Measurements from ENCODE around the gene UROC1.

UROC1 gene

DNA sequence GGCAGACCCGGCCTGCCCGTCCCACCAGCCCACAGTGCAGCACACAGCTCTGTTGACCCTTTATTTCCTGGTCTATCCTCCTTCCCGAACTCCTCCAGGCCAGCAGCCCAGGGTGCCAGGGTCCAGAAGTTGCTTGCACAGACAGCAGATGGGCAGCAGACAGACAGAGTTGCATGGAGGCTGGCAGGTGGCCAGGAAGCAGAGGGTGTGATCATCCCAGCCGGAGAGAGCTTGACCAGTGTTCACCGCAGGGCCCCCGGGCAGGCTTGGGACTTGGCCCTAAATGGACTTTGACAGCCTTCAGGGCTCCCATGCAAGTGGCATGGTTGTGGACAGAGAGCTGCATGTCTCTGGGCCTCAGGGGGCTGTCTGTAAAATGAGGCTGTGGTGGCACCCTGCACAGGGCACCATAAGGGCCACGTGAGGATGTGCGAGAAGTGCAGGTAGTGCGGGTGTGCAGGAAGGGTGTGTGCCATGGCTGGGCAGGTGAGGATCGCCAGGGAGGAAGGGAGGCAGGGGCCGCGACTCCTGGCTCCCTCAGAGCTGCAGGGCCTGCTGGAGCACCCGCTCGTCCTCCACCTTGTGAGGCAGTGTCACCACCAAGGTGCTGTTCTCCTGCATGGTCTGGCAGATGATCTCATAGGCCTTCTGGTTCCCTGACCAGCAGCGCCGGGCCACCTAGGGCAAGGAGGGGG lies 35.6 kb downstream of the UROC1 start:
- no peak for DNase-seq (ENCODE audit: low read depth in 2 of 3, low spot score in 2 of 3)

DNA sequence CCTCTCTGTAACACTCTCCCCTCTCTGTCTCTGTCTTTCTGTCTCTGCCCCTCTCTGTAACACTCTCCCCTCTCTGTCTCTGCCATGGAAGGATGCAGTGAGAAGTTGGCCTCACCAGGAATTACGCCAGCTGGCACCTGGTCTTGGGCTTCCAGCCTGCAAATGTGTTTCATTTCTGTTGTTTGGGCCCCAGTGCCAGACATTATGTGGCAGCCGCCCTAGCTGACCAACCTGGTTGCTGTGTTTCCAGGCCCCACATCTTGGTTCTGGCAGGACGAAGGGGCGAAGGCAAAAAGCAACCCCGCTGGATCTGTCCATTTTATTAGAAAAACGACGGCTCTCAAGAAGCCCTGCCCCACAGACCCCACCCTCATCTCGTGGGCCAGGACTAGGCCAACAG lies 36.7 kb downstream of the UROC1 start:
- DNase-seq (ENCODE audit: low read depth in 2 of 3, low spot score in 2 of 3), result no peak

DNA sequence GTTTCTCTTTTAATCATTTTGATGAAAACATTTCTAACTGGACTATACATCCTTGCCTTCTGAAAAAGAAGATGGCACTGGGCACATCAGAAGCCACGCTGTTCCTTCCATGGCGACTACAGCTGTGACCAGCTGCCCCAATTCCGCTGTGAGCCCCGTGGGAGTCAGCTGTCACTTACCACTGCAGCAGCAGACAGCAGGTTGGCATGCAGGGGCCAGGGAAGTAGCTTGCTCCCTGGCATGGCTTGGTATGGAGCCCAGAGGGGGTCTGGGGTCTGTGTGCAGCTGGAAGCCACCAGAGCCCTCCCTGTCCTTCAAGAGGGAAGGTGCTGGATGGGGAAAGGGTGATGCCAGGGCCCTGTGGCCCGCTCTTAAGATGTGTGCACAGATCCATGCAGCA lies 37.4 kb downstream of the UROC1 start:
- DNase-seq (ENCODE audit: low read depth in 2 of 3, low spot score in 2 of 3), result no peak

DNA sequence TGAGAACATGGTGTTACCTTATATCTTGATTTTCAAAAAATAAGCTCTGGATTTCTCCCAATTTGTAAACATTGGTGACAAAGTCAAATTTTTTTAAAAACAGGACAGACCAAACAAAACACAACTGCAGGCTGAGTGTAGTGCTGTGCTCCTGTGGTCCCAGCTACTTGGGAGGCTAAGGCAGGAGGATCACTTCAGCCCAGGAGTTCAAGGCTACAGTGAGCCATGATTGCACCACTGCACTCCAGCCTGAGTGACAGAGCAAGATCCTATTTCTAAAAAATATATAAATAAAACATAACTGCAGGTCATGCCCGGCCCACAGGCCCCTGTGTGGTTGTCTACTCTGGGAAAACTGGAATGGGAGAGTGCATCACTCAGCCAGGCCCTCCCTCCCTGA lies 37.9 kb downstream of the UROC1 start:
- no peak for DNase-seq (ENCODE audit: low read depth in 2 of 3, low spot score in 2 of 3)

DNA sequence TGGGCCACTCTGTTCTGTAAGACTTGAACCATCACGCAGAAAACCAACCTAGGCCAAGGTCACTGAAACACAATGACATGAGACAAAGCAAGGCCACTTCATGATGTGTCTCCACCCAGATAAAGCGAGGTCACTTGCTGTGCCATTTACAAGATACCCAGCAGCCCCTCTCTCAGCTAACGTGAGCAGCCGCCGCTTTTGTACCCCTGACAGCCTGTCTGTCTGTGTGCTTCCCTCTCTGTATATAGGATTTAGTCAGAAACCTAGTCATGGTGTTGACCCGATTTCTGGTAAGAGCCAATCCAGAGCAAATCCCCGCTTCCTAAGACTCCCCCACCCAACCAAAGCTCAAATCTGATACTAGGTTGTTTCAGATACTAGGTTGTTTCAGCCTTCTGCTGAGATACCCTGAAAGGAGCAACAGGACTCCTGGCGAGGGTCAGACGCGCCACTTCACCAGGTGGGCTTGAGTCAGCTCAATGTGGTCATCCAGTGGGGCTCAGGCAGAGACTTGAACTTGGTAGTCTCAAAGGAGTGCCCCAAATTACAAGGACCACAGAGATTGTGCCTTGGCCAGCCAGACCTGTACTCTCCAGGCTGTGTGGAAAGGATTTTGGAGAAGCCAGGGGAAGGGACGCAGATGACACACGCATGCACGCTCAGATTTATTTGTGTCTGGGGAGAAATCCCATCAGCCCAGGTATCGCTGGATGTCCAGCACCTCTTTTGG lies 38.8 kb downstream of the UROC1 start:
- no peak for DNase-seq (ENCODE audit: low read depth in 2 of 3, low spot score in 2 of 3)

DNA sequence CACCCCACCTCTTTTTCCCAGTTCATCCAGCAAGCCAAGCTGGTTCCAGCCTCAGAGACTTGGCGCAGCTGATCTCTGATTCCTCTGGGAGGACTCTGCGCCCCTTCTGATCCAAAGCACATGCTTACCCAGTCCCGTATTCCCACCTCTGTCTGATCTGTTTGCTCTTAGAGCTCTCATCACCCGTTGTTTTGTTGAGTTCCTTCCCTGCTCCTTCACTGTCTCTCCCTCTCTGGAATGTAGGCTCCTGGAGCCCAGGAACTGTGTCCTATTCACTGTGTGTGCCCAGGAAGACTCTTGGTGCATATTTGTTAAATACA lies 40.6 kb downstream of the UROC1 start:
- DNase-seq (ENCODE audit: low read depth in 2 of 3, low spot score in 2 of 3), result no peak

DNA sequence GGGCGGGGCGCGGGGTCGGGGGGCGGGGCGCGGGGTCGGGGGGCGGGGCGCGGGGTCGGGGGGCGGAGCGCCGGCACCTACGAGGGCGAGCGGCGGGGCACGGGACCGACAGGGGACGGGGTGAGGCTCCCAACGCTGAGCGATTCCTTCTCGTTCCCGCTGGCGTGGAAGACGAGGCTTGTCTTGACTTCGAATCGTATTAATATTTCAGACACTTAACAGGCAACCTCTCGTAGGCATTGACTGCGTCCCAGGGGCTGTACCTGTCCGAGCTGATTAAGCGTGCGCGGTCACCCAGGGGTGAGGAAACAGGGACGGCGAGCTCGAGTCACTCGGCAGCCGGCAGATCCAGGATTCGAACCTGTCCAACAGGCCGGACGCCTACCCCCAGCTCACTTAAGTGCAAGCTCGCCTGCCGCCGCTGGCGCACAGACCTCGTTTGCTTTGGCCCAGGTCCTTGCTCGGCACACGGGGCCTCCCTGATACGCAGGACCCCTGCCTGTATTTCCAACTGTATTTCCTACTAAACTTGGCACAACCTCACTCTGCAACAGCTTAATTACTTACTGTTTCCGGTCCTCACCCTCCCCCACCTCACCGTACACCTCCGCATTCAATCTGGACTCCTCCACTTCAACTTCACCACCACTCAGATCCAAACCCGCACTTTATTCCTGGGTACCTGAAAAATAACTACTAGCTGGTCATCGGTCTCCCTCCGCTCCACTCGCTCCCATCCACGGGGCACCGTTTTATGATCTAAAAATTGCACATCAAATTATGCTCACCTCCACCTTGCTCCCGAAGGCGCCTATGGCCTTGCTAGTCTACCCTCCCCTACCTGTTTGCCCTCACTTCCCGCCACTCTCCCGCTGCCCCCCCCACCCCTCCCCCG lies 41.2 kb downstream of the UROC1 start:
- DNase-seq (ENCODE audit: low read depth in 2 of 3, low spot score in 2 of 3), result peak in 1 of 3 experiments; percentile 44

DNA sequence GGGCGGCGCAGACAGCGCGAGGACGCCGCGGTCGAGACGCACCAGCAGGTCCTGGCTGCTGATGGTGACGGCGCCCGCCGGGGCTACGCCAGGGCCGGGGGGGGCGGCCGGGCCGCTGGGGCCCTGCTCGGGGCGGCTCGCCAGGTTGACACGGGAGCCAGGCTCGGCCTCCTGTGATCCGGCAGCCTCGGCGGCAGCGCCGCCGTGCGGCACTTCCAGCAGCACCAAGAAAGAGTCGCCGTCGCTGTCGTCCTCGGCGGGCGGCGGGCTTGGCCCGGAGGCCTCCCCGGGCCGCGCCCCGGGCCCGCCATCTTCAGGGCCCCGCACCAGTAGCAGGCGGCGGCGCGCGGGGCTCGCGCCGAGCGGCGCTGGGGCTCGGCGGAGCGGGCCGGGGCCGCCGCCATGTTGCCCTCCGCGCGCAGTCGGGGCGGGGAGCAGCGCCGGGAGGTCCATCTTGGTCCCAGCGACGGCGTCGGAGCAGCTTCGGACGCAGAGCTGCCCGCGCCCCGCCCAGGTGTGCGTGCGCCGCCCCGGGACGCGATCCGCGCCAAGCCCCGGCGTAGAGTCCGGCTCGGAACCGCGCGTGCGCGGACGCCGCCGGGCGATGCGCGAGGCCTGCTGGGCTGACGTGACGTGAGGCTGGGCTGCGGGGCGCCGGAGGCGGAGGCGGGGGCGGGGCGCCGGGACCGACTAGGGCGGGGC lies 42.0 kb downstream of the UROC1 start, which contains the start of gene ZXDC:
ZXDC (minus strand) TSS at position 479 of the 702 bp plus-strand sequence; CDS start at position 453, 26 bp downstream.
- peak; percentile 64 to 89 (median 80) for DNase-seq (ENCODE audit: low read depth in 2 of 3, low spot score in 2 of 3)

DNA sequence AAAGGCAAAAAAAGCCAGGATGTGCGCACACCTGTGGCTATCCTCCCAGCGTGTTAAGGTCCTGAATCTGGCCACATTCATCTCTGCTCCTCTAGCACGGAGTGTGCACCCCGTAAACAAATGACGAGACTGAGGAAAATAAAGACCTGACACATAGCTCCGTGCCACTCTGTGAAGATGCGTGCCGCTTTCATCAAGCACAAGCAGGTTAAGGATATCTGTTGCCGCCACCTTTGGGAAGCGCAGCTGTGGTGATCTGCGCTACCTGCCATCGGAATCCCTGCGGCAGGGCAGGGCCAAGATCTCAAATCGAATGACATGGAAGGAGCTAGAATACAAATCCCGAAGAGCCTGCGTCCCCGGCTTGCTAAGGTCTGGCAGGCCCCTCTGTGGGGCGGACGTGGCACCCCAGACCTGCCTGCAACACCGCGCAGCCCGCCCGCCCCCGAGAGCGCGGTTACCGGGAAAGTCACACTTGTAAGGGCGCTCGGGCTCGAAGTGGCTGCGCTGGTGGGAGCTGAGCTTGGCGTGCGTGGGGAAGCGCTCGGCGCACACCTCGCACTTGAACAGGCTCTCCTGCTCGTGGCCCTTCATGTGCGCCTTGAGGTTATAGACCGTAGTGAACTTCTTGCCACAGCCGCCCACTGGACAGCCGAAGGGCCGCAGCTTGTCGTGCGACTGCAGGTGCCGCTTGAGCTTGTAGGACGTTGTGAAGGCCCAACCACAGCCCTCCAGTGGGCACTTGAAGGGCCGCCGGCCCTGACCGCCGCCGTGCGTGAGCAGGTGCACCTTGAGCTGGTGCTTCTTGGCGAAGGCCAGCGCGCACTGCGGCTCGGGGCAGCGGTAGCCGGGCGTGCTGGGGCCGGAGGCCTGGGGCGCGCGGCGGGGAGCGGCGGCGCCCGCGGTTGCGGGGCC lies 42.8 kb downstream of the UROC1 start:
- peak in 2 of 3 experiments; percentile 11 to 15 for DNase-seq (ENCODE audit: low read depth in 2 of 3, low spot score in 2 of 3)

DNA sequence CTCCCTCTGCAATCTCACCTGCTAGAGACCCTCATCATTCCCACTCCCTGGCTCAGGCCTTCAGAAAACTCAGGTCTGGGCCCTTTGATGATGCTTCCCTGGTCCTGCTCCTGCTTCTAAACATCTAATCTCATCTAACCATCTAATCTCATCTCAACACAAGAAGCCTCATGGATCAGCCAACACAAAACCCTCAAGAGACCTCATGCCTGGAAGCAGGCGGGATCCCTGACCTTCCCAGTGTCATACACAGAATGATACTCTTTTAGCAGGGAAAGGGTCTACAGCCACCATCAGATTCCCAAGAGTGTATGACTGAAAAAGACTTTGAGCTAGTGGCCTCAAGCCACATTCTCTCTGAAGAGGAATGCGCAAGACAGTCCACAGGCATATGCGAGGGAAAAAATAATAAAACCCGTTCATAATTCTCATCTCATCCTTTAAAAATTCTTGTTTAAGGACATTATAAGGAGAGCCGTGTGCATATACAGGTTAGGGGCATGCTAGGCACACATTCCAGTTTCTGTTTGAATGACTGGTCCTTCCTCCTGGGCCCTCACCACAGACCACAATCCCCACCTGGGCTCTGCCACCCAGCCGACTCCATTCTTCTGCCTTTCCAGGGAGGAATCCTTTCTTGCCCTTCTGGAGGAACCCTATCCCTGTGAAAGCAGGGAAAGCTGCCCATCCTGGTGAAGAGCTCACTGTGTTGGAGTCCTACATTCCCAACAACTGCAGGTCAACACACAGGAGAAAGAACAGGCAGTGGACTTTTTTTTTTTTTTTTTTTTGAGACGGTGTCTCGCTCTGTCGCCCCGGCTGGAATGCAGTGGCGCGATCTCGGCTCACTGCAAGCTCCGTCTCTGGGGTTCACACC lies 44.0 kb downstream of the UROC1 start:
- no peak for DNase-seq (ENCODE audit: low read depth in 2 of 3, low spot score in 2 of 3)

DNA sequence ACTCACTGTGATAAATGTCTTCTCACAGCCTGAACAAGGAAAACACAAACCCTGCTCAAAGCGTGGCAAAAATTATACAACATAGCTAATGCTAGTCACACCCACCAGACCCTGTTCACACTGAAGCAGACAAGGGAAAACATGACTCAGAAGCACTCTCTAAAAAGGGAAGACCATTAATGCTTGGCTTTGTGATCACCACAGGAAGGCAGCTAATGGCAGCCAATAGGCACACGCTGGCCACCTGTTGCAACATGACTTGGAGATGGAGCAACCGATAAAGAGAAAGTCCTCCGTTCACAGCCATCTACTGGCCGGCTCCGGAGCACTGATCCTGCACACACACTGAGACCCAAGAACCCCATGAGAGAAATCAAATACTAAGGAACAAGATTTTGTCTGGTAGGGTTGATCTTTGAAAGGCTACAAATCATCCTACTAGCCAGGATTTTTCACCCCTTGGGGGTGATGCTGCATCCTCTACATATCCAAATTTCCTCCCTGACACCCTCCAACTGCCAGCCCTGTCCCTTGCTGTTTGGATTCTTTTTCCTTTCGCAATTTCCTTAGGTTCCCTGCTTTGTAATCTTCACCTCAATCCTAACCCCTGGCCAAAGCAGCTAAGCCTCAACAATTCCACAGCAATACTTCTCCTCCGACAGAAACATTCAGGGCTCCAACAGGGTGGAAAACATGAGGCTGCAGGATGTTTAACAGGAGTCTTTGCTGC lies 45.1 kb downstream of the UROC1 start:
- DNase-seq (ENCODE audit: low read depth in 2 of 3, low spot score in 2 of 3), result no peak

DNA sequence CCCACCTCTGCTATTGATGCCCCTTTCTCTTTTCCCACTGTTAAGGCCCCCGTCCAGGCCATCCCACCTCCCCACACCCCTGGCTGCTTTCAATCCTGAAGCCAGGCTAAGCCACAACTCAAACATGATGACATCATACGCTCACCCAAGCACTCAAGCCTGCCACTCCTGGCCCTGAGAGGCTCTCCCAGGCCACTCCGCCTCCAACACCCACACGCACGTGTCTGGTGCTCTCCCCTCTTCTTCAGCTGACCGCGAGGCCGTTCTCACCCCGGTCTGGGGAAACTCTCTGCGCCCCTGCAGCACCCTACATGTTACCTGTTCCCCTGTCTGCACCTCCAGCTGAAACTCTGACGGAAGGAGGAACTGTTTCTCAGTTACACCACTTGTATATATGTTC lies 48.1 kb downstream of the UROC1 start:
- DNase-seq (ENCODE audit: low read depth in 2 of 3, low spot score in 2 of 3), result no peak

DNA sequence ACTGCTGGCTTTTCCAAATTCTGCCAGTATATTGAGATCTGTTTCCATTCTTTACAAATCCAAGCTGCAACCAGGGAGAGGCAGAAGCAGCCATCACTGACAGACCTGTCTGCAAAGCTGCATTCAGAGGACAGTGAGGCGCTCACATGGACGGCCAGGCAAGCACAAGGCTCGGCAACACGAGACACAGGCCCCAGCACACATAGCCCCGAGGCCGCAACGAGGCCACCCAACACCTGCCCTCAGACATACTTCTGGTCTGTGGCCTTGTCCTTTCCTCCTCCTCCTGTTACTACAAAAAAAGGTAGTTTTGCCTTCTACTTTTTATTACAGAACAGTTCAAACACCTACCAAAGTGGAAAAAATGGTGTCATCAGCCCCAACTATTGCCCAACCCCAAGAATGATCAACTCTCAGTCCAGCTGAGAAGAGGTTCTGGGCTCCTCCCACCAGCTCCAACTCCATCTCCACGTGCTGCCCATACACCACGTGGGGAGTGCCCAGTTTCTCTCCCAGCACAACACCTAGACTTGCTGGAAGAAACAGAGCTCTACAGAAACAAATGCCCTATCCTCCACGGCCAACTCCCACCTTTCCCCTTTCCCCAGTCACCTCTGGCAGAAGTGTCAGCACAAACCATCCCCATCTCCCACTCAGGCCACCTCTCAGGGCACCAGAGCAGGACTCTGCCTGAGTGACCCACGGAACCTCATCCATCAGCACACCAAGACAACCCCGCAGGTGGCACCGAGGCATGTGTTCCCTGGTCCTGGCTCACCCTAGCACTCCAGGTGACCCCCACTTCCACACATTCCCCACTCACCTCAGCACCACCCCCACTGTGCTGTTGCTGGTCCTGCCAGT lies 49.3 kb downstream of the UROC1 start:
- no peak for DNase-seq (ENCODE audit: low read depth in 2 of 3, low spot score in 2 of 3)

DNA sequence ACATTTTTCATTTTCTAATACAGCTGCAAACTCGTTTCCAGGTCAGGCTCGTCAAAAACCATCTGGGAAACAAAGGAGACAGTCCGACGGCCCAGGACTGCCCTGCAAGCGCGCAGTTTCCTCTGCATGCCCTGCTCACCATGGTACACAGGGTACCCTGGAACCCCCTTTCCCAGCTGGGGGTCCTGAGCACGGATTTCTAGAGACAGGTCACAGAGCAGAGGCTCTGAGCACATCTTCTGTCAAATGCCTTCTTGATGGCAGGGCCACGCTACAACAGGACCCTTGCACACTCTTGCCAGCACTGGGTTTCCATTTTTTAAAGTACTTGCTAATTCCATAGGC lies 50.0 kb downstream of the UROC1 start:
- no peak for DNase-seq (ENCODE audit: low read depth in 2 of 3, low spot score in 2 of 3)

DNA sequence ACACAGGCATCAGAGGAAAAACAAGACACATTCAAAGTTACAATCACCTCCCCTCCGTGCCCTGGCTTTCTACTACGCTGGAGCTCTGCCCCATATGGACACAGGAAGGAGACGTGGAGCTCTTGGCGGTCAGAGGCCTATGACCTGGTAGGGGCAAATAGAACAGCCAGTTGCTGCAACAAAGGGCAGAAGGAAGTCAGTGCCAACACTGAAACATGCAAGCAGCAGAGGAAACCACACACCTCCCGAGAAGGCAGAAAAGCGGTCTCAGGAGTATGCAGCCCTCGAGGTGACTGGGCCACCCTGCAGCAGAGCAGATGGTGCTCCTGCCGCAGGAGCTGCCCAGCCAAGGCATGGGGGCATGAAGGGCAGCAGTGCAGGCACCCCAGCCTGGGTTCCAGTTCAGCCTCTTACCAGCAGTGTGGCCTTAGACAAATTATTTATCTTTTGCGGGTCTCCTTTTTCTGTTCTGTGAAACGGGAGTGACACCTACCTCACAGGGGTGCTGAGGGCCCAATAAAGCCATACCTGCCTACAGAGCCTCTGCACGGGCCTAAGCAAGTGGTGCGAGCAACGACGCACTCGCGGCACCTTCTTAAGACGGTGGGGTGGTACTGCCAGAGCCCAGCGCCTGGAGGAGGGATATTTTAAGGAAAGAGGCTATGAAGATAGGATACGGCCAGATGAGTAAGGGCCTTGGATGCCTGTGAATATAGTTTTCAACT lies 50.5 kb downstream of the UROC1 start:
- no peak for DNase-seq (ENCODE audit: low read depth in 2 of 3, low spot score in 2 of 3)

DNA sequence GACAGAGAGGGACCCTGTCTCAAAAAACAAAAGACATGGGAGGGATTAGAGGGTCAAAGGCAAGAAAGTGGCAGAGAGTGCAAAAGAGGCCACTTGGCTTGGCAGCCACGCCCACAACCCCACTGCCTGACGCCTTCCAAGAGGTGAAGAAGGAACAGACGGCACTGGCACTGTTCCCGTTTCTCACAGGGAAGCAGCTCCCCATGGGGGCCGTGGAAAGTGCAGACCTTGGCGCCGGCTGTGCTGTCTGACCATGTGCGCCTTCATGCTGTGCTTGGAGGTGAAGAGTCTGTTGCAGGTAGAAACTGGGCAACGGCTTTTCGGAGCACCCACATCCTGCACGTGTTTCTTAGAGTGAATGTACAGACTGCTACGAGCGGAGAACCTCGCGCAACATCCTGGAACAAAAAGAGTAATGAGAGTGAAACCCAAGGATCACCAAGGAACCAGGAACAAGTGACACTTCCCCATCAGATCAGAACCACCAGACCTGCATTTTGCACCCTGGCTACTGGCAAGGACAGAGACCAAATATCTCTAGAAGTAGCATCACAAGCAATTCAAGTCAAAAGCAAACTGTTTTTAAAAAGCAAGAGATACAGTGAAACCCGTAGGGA lies 51.5 kb downstream of the UROC1 start:
- no peak for DNase-seq (ENCODE audit: low read depth in 2 of 3, low spot score in 2 of 3)

DNA sequence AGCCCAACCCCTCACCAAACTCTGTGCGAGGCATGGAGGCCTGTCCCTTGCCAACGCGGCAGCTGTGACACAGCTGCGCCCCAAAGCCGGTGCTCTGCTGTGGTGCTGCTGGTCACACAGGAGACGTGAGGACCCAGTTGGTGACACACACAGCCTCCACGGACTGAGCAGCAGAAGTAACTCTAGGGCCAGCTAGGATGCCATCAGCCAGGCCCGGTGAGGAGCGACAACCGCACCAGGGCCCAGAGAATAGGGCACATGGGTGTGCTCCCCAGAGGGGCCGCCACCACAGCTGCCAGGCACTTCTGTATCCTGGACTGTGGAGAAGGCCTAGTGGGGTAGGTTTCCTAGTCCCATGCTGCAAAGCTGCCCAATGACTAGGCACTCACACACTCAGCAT lies 52.6 kb downstream of the UROC1 start:
- no peak for DNase-seq (ENCODE audit: low read depth in 2 of 3, low spot score in 2 of 3)

All from activated CD8-positive, alpha-beta memory T cell treated with anti-CD3 and anti-CD28 coated beads for 48 hours (primary cell).